CD4-positive, alpha-beta T cell (primary cell): ENCODE data around the gene MYO1D. TPM values are rescaled to one million over a fixed set of nuclear protein-coding genes. Genes with fewer than 3 reads are reported as not detected.

Source experiments
- ATAC-seq: fragments of 200-7000 bp; cut with Tn5 transposase; one replicate; pipeline ENCODE4 v1.10.0; 2022; ENCODE audit warnings: mild to moderate bottlenecking; ENCODE audit not compliant: poor library complexity
- CTCF ChIA-PET: fragments of 350-600 bp; sonication (Branson Sonifier 250); formaldehyde crosslinking; loops from one replicate; lab custom pipeline; 2021; ENCODE audit warnings: antibody characterized with exemption, inconsistent platforms; lab: Charles Lee
- POLR2A ChIA-PET: fragments of 350-600 bp; sonication (Branson Sonifier 250); formaldehyde crosslinking; loops from one replicate; lab custom pipeline; 2021; ENCODE audit warnings: antibody characterized with exemption, inconsistent platforms; lab: Charles Lee
- DNase-seq, 14 experiments: peaks; one replicate each; pipeline ENCODE4 v3.0.0-alpha.2; 2013 to 2020; ENCODE audit warnings: mixed read lengths in 2 of 14
- H3K27ac ChIP-seq, 2 donors: one replicate each; pipeline versions ENCODE4 v1.5.1 to v1.7.0; 2013; ENCODE audit warnings: low read length in 2 of 2, low read depth in 1 of 2, mild to moderate bottlenecking in 1 of 2
- H3K27me3 ChIP-seq, 2 experiments: 1 replicate in 1 of 2; 2 replicates in 1 of 2; pipeline versions ENCODE4 v1.6.1 to v1.7.0; 2013; ENCODE audit warnings: low read length in 2 of 2, control low read depth in 1 of 2, mild to moderate bottlenecking in 1 of 2, moderate library complexity in 1 of 2; ENCODE audit not compliant: insufficient read depth in 2 of 2, control insufficient read depth in 1 of 2
- H3K36me3 ChIP-seq: one replicate; pipeline ENCODE4 v1.6.1; 2013; ENCODE audit warnings: low read length, control low read depth; ENCODE audit not compliant: insufficient read depth
- H3K4me1 ChIP-seq: one replicate; pipeline ENCODE4 v1.6.1; 2013; ENCODE audit warnings: low read length, control low read depth; ENCODE audit not compliant: insufficient read depth
- H3K4me3 ChIP-seq: one replicate; pipeline ENCODE4 v1.5.1; 2013; ENCODE audit warnings: mild to moderate bottlenecking, low read length, moderate library complexity
- H3K9me3 ChIP-seq, 2 experiments: 1 replicate in 1 of 2; 2 replicates in 1 of 2; pipeline versions ENCODE4 v1.6.1 to v1.7.0; 2013; ENCODE audit warnings: low read length in 2 of 2, mild to moderate bottlenecking in 2 of 2, control low read depth in 1 of 2, moderate library complexity in 1 of 2; ENCODE audit not compliant: control insufficient read depth in 1 of 2, insufficient read depth in 1 of 2
- H3K27ac Mint-ChIP-seq: one replicate; pipeline ENCODE4 v1.8.0; 2020; ENCODE audit warnings: mixed read lengths
- H3K27me3 Mint-ChIP-seq: one replicate; pipeline ENCODE4 v1.8.0; 2021; ENCODE audit warnings: mixed read lengths
- H3K36me3 Mint-ChIP-seq: one replicate; pipeline ENCODE4 v1.8.0; 2021; ENCODE audit warnings: low read depth, mixed read lengths
- H3K4me1 Mint-ChIP-seq: one replicate; pipeline ENCODE4 v1.8.0; 2021; ENCODE audit warnings: low read depth, mixed read lengths
- H3K4me3 Mint-ChIP-seq: one replicate; pipeline ENCODE4 v1.8.0; 2020; ENCODE audit warnings: mild to moderate bottlenecking, mixed read lengths
- H3K9me3 Mint-ChIP-seq: one replicate; pipeline ENCODE4 v1.8.0; 2020; ENCODE audit warnings: mixed read lengths
- intact Hi-C, 2 experiments: fragments of 100-400 bp; cut with DNase I in 1 of 2; cut with micrococcal nuclease in 1 of 2; formaldehyde crosslinking; loops; one replicate each; pipeline versions ENCODE4 v1.15.1 to v1.9.0; 2023 to 2025; cut with DNase I, micrococcal nuclease
- total RNA-seq, 174 experiments: library from RNA in 2 of 174; stranded (reverse) in 2 of 174; gene quantifications; one replicate each; pipeline ENCODE4 v1.2.3 and lab custom pipeline; 2021 to 2026
- TF ChIP-seq, protein P1 (sequence below): fragments of 200-600 bp; IDR thresholded peaks from one replicate; pipeline ENCODE4 v1.8.0; 2022; ENCODE audit warnings: antibody characterized with exemption, mild to moderate bottlenecking

MYO1D gene
- total RNA-seq, 2 experiments from 2014 or later = 5.8 to 6.4 TPM

GRCh38 chr17:32502013-32502412 lies 374.9 kb downstream of the MYO1D start:
- Mint-ChIP-seq H3K9me3 (no peaks in the 10 kb centered on the region), H3K27me3 (no peaks in the 10 kb centered on the region), H3K36me3 (no peaks in the 10 kb centered on the region), H3K4me3 (peak overlapping the region; percentile 30), H3K27ac (peak overlapping the region; percentile 98), H3K4me1 (peaks cover 70% of the 10 kb centered on the region)
- ChIA-PET CTCF (interaction anchor here (1.2 kb wide), 1 partner anchor 107 kb away, joined by 3 read pairs; no protein-coding TSS in a partner anchor), POLR2A (interaction anchor here (1.0 to 1.5 kb wide), 2 partner anchors 11 to 13 kb away, joined by 3 to 9 read pairs; no protein-coding TSS in a partner anchor)
- H3K9me3 ChIP-seq = no peaks in the 10 kb centered on the region
- no peaks in the 10 kb centered on the region for H3K36me3 ChIP-seq
- peak overlapping the region; percentile 62 to 87 for H3K27ac ChIP-seq
- H3K27me3 ChIP-seq = no peaks in the 10 kb centered on the region
- H3K4me3 ChIP-seq = no peak overlapping the region
- H3K4me1 ChIP-seq = peaks cover 63% of the 10 kb centered on the region
- ATAC-seq (no peak), DNase-seq (no peak)
- TF ChIP-seq, protein P1, sequence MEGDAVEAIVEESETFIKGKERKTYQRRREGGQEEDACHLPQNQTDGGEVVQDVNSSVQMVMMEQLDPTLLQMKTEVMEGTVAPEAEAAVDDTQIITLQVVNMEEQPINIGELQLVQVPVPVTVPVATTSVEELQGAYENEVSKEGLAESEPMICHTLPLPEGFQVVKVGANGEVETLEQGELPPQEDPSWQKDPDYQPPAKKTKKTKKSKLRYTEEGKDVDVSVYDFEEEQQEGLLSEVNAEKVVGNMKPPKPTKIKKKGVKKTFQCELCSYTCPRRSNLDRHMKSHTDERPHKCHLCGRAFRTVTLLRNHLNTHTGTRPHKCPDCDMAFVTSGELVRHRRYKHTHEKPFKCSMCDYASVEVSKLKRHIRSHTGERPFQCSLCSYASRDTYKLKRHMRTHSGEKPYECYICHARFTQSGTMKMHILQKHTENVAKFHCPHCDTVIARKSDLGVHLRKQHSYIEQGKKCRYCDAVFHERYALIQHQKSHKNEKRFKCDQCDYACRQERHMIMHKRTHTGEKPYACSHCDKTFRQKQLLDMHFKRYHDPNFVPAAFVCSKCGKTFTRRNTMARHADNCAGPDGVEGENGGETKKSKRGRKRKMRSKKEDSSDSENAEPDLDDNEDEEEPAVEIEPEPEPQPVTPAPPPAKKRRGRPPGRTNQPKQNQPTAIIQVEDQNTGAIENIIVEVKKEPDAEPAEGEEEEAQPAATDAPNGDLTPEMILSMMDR = no peak
- intact Hi-C loops = loop anchor here in 1 of 2 experiments (2.0 to 5.0 kb wide), 3 partner anchors 13 to 105 kb away; no protein-coding TSS in a partner anchor

- Mint-ChIP-seq H3K4me3 (no peak overlapping the region), H3K27me3 (no peaks in the 10 kb centered on the region), H3K9me3 (no peaks in the 10 kb centered on the region), H3K27ac (peak overlapping the region; percentile 53), H3K4me1 (peaks cover 41% of the 10 kb centered on the region), H3K36me3 (no peaks in the 10 kb centered on the region)
- TF ChIP-seq, protein P1 = no peak
- Histone ChIP-seq H3K36me3 (no peaks in the 10 kb centered on the region), H3K9me3 (no peaks in the 10 kb centered on the region), H3K4me3 (no peak overlapping the region), H3K4me1 (peaks cover 64% of the 10 kb centered on the region), H3K27ac (no peak overlapping the region), H3K27me3 (no peaks in the 10 kb centered on the region)
- ChIA-PET CTCF (no interaction called here), POLR2A (interaction anchor here (1.0 to 2.6 kb wide), 2 partner anchors 11 to 21 kb away, joined by 3 to 16 read pairs; partner anchors contain the start of gene CDK5R1)
- intact Hi-C loops = no loop called here
- ATAC-seq (no peak), DNase-seq (no peak)
Observed at GRCh38 chr17:32498391-32498790, 378.5 kb downstream of the MYO1D start.

DNA sequence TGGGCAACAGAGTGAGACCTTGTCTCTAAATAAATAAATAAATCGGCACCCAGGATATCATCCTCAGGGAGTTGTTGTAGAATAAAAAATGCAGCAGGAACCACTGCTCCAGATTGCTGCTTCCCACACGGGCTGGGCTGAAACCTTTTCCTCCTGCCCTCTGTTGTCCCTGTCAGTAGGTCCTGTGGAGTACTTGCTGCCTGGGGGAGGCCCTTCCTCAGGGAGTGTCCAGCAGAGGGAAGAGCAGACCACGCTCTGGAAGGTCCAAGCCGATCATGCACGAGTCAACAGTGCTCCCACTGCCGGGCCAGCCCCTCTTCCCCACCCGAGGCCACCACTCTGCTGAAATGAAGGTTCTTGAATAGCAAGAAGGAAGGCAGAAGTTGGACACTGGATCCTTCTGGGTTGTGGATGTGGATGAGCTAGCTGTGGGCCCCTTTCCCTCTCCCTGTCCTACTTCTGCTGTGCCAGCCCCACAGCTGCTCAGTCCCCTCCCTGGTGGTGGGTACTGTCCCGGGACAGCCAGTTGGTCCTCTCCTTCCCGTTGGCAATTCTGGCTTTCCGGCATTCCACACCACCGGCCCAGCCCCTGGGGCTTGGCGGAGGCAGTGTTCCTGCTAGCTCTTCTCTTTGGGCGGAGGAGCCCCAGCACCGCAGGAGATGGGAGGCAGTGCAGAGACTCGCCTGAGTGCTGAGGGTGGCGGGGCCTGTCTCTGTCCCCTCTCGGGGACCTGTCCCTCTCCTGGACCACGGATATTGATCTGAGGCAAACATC lies 379.3 kb downstream of the MYO1D start:
- Histone ChIP-seq H3K27ac (no peak overlapping the region), H3K27me3 (no peaks in the 10 kb centered on the region), H3K9me3 (no peaks in the 10 kb centered on the region), H3K4me3 (no peak overlapping the region), H3K36me3 (no peaks in the 10 kb centered on the region), H3K4me1 (peaks cover 64% of the 10 kb centered on the region)
- TF ChIP-seq, protein P1 = no peak
- peak overlapping the region; percentile 30 for H3K27ac Mint-ChIP-seq
- no peaks in the 10 kb centered on the region for H3K36me3 Mint-ChIP-seq
- ATAC-seq = no peak
- no peaks in the 10 kb centered on the region for H3K9me3 Mint-ChIP-seq
- CTCF ChIA-PET = no interaction called here
- peaks cover 40% of the 10 kb centered on the region for H3K4me1 Mint-ChIP-seq
- POLR2A ChIA-PET = interaction anchor here (2.6 to 3.2 kb wide), 2 partner anchors 10 to 20 kb away, joined by 7 to 16 read pairs; partner anchors contain the start of gene CDK5R1
- no peaks in the 10 kb centered on the region for H3K27me3 Mint-ChIP-seq
- intact Hi-C loops = no loop called here
- DNase-seq = no peak
- H3K4me3 Mint-ChIP-seq = no peak overlapping the region
